ENCODE data around the gene CHAF1A.

Gene CHAF1A

DNA sequence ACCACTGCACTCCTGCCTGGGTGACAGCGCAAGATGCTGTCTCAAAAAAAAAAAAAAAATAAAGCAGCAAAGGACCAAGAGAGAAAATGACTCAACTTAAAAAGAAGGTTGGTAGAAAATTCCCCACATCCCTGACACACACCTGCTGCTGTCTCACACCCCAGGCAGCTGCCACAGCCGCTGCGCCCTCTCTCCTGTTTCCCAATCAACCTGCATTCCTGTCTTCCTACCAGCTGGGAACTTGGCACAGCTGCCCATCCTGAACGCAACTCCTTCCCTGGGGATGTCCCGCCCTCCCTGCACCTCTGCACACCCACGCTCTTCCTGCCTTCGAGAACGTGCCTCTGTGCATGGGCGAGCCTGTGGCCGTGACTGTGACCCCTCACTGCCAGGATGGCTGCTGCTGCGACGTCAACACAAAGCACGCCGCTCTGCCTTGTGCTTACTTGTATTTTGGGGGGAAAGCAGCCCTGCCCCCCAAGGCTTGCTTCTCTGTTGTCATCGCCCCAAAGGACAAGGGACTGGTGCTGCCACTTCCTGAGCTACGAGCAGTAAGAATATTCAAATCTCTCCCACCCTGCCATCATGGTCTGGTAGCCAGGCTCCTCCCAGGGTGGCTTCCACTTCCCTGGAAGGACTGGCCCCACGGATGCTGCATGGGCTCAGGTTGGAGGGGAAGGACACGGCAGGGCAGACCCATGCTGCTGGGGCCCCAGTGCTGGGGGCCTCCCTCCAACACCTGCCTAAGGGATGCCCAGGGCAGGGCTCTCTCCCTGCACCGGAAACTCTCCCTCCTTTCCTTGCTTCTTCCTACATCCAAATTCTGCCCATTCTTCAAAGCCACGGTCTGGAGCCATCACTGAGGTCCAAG, 22.8 kb upstream of the CHAF1A start:
- no peak for DNase-seq (ENCODE audit: low spot score)

DNA sequence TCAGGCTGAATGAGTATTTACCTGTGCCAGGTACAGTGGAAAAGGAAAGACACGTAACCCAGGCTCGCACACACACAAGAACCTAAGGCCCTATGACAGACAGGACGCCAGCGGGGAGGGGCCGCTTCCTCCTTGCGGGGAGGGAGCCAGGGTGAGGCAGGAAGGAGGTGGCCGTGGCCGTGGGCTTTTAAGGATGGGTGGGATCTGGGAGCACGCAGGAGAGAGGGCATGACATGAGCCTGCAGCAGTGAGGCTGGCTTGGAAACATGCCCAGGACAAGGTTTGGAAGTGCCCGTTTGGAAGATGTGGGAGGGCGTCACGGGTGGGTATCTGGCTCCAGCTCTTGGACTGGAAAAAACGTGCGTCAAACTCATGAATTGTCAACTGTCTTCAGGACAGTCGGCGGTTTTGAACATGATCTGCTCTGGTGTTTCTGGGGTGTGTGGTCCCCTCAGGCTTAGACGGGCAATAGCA, 22.1 kb upstream of the CHAF1A start:
- DNase-seq (ENCODE audit: low spot score): no peak

DNA sequence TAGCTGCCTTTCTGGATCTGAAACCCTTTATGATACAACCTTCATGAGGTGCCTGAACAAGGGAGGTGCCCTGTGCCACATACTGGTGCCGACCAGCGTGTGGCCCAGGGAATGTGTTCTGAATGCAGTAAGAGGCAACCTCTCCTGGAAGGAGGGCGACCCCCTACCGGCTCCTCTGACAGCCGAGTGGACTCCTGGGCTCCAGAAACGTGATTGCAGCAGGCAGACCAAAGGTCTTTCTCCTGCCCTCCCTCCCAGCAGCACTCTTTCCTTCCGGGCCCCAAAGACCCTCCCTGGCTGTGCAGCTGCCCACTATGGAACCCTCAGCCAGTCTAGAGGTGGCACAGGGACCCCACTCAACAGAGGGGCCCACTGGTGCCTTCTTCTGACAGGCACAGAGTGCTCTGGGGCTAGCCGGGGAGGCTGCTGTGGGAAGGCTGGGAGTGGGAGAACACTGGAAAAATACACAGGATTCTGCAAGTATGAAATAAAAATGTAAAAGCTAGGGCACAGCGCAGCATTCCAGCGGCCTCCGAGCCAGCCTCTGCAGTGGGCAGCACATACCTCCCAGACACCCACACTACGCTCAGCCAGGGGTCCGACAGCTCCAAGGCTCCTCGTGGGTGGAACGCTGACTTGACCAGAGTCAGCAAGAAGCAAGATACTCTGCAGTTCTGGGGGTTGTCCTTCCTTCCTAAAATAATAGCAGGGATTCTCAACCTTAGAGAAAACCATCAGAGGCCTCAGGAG, 17.0 kb upstream of the CHAF1A start:
- DNase-seq (ENCODE audit: low spot score): no peak

DNA sequence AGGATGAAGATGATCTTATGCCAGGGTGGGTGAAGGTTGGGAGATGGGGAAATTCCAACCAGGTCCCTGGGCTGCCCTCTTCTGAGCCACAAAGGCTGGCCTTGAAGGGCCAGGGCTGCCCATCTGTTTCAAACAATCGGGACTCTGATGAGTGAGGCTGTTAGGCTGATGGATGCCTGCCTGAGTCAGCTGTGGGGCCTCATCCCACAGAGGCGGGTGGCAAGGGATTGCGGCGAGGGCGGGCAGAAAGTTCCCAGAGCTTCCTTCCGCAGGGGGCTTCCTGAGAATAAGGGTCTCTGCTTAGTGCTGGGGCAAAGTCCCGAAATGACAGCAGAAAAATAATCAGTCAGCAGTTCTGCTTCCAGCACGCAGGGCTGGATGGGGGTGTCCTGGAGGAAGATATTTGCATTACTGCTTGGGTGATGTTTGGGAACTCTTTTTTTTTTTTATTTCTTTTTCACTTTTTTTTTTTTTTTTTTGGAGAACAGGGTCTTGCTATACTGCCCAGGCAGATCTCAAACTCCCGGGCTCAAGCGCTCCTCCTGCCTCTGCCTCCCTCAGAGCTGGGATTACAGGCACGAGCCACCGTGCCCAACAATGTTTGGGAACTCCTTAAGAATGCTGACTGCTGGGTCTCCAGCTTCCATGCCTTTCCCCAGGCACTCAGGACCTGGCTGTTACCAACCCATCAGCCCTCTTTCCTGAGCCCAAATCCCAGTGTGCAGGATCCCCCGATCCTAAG, 16.2 kb upstream of the CHAF1A start:
- DNase-seq (ENCODE audit: low spot score): peak; percentile 92

DNA sequence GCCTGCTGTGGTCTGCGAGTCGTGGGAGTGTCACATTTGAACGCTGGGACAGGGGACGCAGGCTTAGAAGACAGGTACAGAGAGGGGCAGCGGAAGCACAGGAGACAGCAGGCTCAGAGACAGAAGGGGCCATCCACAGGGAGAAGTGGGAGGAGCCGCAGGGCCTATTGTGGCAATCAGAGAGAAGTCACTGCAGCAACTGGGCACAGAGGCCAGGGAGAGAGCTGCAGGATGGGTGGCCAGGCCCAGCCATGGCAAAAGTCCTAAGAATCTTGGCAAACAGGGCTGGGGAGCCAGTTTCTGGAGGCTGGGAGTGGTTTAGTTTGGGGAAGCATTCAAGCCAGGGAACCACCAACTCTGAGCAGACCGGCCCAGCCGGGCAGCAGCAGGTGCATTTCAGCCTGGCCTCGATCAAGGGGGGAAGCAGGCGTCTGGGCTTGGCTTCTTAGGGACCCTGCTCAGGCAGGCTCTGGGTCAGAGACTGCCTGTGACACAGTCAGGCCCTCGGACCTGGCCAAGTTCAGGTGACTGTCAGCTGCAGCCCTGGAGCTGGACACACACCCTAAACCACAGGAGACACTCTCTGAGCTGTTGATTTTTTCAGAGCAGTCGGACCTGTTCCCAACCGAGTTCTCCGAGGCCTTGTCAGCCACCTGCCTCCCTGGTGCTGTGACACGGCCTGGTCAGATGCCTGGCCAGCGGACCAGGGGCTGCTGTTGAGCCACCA, 13.9 kb upstream of the CHAF1A start:
- no peak for DNase-seq (ENCODE audit: low spot score)

DNA sequence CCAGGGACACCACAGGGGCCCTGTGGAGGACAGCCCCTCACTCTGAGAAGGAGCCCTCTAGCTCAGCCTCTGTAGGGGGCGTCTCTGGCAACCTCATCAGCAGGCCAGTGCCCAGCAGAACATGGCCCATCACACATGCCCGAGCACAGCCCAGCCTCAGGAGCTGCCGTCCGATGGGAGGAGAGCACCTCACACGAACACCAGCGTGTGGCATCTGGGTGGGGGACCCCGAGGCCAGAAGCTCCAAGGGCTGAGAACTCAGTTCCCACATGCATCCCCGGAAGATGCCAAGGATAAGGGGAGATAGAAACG, 13.4 kb upstream of the CHAF1A start:
- no peak for DNase-seq (ENCODE audit: low spot score)

DNA sequence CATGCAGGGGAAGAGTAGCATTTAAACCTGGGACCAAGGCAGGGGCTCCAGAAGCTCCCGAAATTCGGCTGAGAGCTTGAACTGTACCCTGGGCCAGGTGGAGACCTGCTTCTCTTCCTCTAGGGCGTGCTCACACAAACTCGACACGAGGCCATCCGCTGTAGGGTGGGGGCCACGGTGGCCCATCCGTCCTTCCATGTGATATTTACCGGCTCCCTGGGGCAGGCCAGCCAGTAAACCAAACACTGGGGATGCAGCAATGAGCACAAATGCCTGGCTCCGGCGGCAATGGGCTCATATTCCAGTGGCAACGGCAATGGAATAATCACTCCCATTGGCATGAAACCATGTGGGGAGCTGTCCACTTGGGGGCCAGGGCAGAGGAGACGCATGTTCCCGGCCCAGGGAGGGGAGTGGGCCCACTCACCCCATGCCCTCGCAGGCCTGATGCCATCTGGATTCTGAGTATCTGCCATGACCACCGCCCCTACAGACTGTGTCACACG, 12.9 kb upstream of the CHAF1A start:
- no peak for DNase-seq (ENCODE audit: low spot score)

DNA sequence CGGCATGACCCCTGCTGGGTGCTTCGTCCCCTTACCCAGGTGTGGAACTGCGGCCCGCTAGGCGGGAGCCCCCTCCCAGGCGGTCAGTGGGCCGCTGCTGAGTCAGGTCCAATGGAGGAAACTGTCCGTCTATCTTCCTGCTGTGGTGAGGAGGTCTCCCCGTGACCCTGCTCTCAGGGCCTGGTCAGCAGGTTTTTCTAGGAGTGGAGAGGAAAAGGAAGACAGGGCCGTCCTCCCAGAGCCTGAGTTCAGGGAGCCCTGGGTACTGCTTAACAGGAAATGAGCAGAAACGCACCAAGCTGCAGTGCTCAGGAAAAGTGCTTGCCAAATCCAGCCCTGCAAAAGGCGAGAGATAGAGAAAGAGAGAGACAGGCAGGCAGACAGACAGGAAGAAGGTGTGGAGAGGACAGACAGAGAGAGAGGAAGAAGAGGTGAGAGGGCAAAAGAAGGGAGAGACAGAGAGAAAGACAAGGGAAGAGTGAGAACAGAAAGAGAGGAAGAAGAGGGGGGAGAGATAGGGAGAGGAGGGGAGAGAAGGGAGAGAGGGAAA, 12.3 kb upstream of the CHAF1A start:
- DNase-seq (ENCODE audit: low spot score): peak; percentile 38

DNA sequence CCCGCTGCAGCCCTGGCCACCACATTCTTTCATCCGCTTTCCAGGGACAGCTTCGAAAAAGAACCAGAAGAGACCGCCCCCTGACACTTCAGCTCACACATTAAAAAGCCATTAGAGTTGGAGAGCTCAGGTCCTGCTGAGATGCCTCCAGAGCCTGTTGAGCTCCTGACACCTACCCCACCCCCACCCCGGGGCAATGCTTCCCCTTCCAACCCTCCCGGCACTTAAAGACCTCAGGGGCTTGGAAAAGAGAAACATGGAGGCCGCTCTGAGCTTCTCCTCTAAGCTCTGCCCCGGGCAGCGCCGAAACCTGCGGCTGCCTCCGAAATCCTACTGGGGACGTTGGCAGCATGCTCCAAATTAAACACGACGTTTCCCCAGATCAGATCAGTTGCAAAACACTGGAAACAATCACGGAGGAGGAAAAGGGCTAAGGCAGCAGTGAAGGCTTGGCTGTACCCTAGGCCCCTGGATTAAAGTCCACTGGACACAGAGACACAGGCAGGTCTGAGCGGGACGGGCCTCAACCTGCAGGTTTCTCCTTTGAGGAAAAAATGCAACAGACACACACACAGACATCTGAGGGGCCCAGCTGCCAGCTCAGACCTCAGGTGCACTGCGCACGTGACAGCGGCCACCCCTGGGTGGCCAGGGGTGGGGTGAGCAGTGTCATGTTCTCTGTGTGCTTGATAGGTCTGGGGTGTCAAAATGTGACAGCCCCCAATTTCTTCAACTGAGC, 11.7 kb upstream of the CHAF1A start:
- DNase-seq (ENCODE audit: low spot score): no peak

DNA sequence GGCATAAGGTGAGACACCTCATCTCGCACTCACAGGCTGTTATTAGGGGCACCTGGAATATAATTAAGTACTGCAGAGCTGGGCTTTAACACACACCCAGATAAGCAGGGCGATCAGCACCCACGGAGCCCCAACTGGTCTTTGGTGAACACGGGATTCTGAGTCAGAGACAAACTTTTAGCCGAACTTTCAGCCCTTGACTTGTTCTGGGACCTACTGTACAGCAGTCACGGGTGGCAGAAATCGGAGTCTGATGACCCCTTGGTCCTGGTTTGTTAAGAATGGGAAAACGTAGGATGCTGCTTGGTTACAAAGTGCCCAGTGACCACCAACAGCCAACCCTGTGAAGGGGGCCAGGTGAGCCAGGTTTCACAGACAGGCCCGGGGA, 11.1 kb upstream of the CHAF1A start:
- no peak for DNase-seq (ENCODE audit: low spot score)

DNA sequence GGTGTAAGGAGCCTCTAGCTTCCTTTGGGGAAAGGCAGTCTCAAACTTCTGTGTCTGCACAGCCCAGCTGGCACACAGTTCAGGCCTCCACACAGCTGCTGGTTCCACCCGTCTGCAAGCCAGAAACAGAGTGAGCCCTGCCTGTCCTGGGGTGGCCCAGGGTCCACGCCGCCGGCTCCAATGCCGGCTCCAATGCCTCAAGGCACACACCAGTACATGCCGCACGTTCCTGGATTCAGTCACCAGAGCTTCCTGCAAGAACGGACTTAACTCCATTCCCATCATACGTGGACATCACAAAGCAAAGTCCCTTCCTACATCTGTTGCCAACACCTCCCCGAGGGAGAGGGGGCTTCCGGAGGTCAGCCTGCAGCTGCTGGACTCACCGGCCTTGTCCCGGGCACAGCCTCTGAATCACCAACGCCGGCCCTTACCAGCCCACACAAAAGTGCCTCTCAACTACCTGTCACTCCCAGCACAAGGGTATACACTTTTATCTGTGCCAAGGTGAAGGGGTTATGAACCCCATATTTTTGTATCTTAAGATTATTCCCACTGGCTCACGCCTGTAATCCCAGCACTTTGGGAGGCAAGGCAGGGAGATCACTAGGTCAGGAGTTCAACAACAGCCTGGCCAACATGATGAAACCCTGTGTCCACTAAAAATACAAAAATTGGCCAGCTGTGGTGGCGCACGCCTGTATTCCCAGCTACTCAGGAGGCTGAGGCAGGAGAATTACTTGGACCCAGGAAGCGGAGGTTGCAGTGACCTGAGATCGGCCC, 10.5 kb upstream of the CHAF1A start:
- no peak for DNase-seq (ENCODE audit: low spot score)

DNA sequence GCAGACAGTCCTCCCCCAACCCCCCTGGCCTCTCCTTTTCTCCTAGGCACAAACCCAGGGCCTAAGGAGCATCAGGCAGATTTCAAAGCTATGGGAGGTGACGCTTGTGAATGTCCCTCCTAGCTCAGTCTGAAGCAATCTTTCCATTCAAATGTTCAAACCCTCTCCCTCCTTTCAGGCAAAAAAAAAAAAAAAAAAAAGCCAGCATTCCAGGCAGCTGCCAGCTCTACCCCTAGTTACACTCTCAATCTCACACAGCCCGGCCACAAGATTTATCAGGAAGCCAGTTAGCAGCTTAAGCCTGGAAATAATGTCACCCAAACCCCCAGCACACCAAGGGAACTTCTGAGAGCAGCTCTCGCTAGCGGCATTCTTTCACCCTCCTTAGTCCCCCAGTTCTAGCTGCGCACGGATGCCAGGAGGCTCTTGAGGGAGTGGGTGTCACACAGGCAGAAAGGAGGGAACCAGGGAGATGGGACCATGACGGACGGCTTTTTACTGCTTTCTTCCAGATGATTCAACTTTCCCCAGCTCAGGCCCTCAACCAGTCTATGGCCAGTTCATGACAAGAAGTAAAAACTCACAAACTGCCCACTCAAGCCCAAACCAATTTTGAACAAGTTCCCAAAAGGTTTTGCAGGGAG, 8.4 kb upstream of the CHAF1A start:
- DNase-seq (ENCODE audit: low spot score): no peak

DNA sequence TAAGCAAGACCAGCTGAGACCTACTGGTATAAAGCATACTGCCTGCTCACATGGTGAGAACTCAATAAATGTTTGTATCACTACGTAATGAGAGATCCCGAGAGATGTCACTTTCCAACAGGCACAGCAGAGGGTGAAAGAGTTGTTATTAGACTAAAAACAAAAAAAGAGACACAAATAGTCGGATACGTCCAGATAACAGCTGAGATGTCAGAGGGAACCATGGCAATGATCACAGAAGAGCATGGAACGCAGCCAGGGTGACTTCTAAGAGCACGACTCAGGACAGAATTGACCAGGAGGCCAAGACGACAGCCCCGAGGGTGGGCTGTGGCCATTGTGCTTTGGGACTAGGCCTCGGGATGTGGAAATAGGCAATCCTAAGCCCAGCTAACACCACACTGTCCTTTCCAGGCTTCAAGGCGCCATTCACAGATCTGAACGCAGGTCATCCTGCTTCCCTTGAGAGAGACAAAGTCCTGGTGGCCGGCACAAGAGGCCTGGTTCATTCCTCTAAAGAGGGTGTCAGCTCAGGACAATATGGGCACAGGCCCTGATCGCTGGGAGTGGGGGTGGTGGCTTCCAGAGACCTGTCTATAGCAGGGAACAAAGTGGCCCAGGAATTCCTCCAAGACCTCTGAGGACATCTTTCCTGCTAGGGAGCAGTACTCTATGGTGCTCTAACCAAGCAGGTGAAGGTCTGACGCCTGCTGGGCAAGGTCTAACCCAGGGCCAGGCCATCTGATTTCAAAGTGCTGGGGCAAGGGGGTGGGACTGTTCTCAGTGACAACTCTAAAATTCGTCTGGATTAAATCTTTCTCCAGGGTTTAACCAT, 5.3 kb upstream of the CHAF1A start:
- no peak for DNase-seq (ENCODE audit: low spot score)

DNA sequence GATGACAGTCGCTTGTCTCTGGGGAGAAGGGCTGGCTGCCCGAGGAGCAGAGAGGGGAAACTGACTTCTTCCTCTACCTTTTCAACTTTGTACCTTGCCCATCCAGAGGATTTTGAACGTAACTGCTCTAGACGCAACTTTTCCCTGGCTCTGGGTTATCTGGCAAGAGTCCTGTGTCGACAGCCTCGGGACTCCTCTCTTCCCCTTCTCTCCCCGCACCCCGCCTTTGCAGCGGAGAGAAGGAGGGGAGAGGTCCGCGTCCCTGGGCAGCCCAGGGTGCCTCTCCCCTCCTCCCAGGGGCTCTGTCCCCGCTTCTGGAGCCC, 2.7 kb upstream of the CHAF1A start:
- no peak for DNase-seq (ENCODE audit: low spot score)

DNA sequence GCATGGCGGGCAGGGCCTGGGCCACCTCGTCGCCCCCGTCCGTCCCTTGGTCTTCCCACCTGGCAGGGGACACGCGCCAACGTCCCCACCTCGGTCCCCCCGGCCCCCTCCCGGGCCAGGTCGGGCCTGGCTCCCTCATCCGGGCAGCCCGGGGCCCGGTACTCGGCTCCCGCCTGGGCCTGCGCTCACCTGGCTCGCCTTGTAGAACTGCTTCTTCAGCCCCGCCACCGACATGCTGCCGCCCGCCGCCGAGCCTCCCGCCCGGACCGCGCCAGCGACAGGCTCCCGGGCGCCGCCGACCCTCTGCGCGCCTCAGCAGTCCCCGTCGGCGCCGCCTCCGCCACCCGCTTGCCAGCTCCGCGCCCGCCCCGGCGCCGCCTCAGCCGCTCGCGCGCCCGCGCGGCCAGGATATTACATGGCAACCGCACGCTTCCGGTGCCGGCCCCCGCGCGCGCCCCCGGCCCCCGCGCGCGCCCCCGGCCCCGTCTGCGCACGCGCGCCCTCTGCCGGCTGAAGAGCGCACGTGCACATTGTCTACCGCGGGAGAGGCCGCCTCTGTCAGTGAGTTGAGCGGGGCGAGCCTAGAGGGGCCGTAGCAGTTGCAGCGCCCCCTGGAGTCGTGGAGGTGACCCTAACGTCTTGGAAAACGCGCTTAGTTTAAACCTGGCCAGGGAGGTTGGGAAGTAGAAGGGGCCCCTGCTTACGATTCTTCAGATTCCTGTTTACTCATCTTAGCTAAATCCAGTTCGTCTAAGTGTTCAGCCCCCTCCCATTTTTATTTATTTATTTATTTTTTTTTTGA, 2.1 kb upstream of the CHAF1A start, which contains the start of gene SH3GL1:
Gene SH3GL1, minus strand, starts transcription at position 413 of the 802 bp plus-strand sequence. Its CDS starts 179 bp downstream, at position 234.
- peak; percentile 90 for DNase-seq (ENCODE audit: low spot score)

DNA sequence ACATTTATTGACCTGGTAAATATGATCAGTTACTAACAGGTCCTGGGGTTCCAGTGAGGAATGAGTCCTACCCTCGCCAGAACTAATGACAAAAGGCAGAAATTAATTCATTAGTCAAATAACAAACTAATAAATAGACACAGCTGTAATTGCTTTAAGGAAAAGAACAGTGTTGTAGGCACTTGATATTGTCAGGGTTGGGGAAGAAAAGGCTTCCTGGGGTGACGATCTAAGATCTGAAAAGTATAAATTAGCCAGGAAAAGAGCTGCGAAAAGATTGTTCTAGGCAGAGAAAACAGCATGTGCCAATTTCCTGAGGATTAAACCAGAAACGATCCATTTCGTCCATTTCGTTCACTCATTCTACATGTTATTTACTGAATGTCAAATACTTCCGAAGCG, 670 bp upstream of the CHAF1A start:
- DNase-seq (ENCODE audit: low spot score): no peak

DNA sequence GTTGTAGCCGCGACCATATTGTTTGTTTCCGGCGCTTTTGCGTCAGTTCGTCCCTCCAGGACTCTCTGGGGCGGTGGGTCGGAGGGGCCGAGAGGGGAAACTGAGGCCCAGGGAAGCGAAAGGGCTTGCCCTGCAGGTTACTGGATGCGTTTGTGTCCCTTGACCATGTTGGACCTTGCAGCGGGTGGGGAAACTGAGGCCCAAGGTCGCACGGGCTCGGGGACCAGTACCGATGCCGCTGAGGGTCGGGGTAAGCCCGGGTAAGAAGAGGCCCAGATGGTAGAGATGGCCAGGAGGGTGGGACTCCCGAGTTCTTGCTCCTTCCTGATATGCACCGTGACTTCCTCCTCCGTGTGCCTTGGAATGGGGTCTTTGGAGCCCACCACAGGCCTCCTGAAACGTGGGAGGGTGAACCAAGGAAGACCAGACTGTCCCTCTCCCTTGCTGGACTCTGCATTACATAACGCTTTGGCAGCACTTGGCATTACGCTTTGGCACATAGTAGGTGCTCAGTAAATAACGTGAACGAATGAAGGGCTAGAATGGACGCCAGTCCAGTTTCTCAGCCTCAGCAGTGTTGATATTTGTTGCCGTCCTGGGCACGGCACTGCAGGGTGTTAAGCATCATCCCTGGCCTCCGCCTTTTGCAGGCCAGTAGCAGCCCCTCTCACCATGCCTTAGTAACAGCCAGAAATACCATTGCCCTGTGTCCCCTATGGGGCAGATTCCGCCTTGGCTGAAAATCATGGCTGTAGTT, 743 bp downstream of the CHAF1A start:
- no peak for DNase-seq (ENCODE audit: low spot score)

Measured in pons (tissue), 1 donor.